Measurements from ENCODE around the gene AXDND1. TPM values are rescaled to one million over a fixed set of nuclear protein-coding genes. Genes with fewer than 3 reads are reported as not detected.

Gene AXDND1
- total RNA-seq, 1 experiment from 2014 or later: 0.48 TPM

- peaks cover 5 to 7% of the 10 kb centered on the region in 2 experiments; a peak in 2 of 4 replicates for H3K4me1 Mint-ChIP-seq
- DNase-seq: no peak
- no peak overlapping the region; a peak in 1 of 7 replicates for H3K27ac Mint-ChIP-seq
- Histone ChIP-seq H2BK120ac (ENCODE audit: low read depth, low read length, poor library complexity, severe bottlenecking) (no peak overlapping the region), H3K14ac (ENCODE audit: insufficient read depth, low read length) (no peak overlapping the region), H3K56ac (ENCODE audit: insufficient read length, low read depth, low read length) (no peak overlapping the region), H2BK12ac (ENCODE audit: insufficient read length, low read depth, low read length) (no peak overlapping the region), H3K27ac (ENCODE audit: insufficient read length, low read depth, low read length) (no peak overlapping the region), H2BK15ac (ENCODE audit: low read depth, low read length) (no peak overlapping the region), H3K23me2 (ENCODE audit: insufficient read length, low read depth, low read length, poor library complexity, severe bottlenecking) (peaks cover 9% of the 10 kb centered on the region), H3T11ph (ENCODE audit: low read length) (no peak overlapping the region), H3K27me3 (ENCODE audit: insufficient read depth, low read length) (no peaks in the 10 kb centered on the region), H3K18ac (ENCODE audit: insufficient read length, low read depth, low read length) (no peak overlapping the region), H3K4me2 (ENCODE audit: insufficient read depth, insufficient read length, low read length) (no peak overlapping the region), H3K79me2 (ENCODE audit: insufficient read depth, low read length) (no peaks in the 10 kb centered on the region), H4K20me1 (ENCODE audit: control insufficient read depth, insufficient read depth, insufficient read length) (no peaks in the 10 kb centered on the region), H3K4ac (ENCODE audit: low read depth, low read length) (no peak overlapping the region), H3K79me1 (ENCODE audit: insufficient read depth, low read depth, low read length, poor library complexity, severe bottlenecking) (no peaks in the 10 kb centered on the region), H3K9me3 (ENCODE audit: control insufficient read depth, low read depth, low read length) (no peaks in the 10 kb centered on the region), H2AK5ac (ENCODE audit: insufficient read length, low read length) (no peak overlapping the region), H2BK20ac (ENCODE audit: low read depth, low read length, poor library complexity, severe bottlenecking) (no peak overlapping the region), H2AFZ (ENCODE audit: low read length) (no peak overlapping the region), H4K91ac (ENCODE audit: insufficient read length, low read depth, low read length) (no peak overlapping the region), H2BK5ac (ENCODE audit: insufficient read length, low read length) (no peak overlapping the region), H3K23ac (ENCODE audit: insufficient read length, low read depth, low read length) (no peak overlapping the region), H3K4me1 (ENCODE audit: insufficient read depth, low read length) (no peaks in the 10 kb centered on the region), H4K8ac (replicated peaks; ENCODE audit: insufficient read length, low read depth, low read length) (no peak overlapping the region), H4K5ac (ENCODE audit: insufficient read length, low read depth, low read length) (no peak overlapping the region), H3K9ac (ENCODE audit: extremely low read depth, insufficient read length, low read length) (no peak overlapping the region)
- no peaks in the 10 kb centered on the region; the same call in 1 of the 2 replicates for H3K27me3 Mint-ChIP-seq (ENCODE audit: low read depth)
- no peak overlapping the region for H3K4me3 Mint-ChIP-seq
- no CpG with 5 or more reads among the region's 4 CpGs for WGBS (ENCODE audit: extremely low coverage, insufficient read length, low lambda C conversion rate)
- no peaks in the 10 kb centered on the region for H3K36me3 Mint-ChIP-seq (ENCODE audit: insufficient read depth in 1 of 3, low read depth in 3 of 3)
- H3K9me3 Mint-ChIP-seq: no peaks in the 10 kb centered on the region
- TF ChIP-seq CTCF (conservative IDR thresholded peaks at IDR 0.05): peak; percentile 83
Observed at GRCh38 chr1:179369751-179370341, 4.1 kb downstream of the AXDND1 start.
